ENCODE results near the gene COL4A6.
"Not testable (repeated sequence)": the region's sequence is repeated elsewhere in the genome, so short reads cannot be mapped to it uniquely, and the experiment has no call there.

The COL4A6 gene

DNA sequence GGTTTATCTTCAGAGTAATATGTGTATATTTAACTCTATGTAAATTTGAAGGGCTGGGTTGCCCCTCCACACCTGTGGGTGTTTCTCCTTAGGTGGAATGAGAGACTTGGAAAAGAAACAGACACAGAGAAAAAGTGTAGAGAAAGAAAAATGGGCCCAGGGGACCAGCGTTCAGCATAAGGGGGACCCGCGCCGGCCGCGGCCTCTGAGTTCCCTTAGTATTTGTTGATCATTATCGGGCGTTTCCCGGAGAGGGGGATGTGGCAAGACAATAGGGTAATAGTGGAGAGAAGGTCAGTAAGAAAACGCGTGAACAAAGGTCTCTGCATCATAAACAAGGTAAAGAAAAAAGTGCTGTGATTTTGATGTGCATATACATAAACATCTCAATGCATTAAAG lies 61.4 kb downstream of the COL4A6 start:
- not testable (repeated sequence) for H3K9me3 ChIP-seq (ENCODE audit: control insufficient read depth in 2 of 2, low read length in 2 of 2); H3K27me3 ChIP-seq (ENCODE audit: control insufficient read depth in 2 of 2, insufficient read depth in 2 of 2, low read length in 2 of 2); H3K4me3 ChIP-seq (ENCODE audit: low read length in 2 of 2); H3K9ac ChIP-seq (ENCODE audit: low read depth in 1 of 2, low read length in 2 of 2); H3K4me1 ChIP-seq (ENCODE audit: control insufficient read depth in 2 of 2, insufficient read depth in 2 of 2, low read length in 2 of 2); H3K27ac ChIP-seq (ENCODE audit: low read depth in 2 of 2, low read length in 2 of 2); H3K36me3 ChIP-seq (ENCODE audit: control insufficient read depth in 2 of 2, insufficient read depth in 2 of 2, low read length in 2 of 2)

DNA sequence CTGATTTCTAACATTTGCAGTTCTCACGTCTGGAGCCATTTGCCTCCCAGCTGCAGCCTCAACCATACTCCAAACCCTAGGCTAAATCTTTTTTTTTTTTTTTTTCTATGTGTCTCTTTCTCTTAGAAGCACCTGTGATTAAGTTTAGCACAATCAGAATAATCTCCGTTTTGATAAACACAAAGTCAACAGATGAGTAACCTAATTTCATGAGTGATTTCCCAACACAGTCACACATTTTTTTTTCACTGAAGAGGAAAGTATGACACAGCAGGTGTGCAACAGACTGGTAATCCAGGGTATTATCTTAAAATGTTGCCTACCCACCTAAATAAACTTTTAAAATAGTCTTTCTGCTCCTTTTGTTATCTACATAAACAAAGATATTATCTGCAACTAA lies 62.6 kb downstream of the COL4A6 start:
- not testable (repeated sequence) for H3K9me3 ChIP-seq (ENCODE audit: control insufficient read depth in 2 of 2, low read length in 2 of 2); H3K27ac ChIP-seq (ENCODE audit: low read depth in 2 of 2, low read length in 2 of 2); H3K9ac ChIP-seq (ENCODE audit: low read depth in 1 of 2, low read length in 2 of 2); H3K4me3 ChIP-seq (ENCODE audit: low read length in 2 of 2); H3K4me1 ChIP-seq (ENCODE audit: control insufficient read depth in 2 of 2, insufficient read depth in 2 of 2, low read length in 2 of 2); H3K27me3 ChIP-seq (ENCODE audit: control insufficient read depth in 2 of 2, insufficient read depth in 2 of 2, low read length in 2 of 2); H3K36me3 ChIP-seq (ENCODE audit: control insufficient read depth in 2 of 2, insufficient read depth in 2 of 2, low read length in 2 of 2)

DNA sequence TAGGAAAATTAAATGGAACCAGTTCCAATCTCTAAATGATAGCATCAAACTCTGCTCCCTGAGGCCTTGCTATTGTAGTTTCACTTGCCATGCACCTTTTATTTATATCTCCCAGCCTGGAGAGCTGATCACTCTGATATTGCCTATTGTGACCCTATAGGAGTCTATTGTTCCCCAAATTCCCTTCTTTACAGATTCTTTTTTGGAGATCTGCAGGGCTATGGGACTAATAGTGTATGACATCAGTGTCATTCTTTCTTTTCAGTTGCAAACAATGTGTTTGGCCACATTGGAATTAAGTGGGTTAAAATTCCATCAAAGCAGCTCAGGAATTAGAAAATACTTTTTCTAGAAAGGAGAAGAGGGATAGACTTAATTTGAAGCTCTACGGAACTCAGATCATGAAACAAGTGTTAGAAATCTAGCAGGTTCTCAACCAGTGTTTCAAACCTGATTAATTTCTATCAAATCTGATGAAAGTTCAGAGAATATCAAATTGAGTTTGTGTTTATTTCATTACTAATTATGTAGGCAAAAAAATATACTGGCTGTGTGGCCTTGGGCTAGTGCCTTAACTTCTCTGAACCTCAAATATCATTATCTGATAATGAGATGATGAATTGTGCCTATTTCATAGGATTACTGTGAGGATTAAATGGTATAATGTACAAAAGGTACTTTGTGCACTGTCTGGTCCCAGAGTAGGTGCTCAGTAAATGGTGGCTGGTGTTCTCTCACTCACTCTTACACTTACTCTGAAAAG lies 71.4 kb downstream of the COL4A6 start:
- Histone ChIP-seq H3K36me3 (ENCODE audit: control insufficient read depth in 2 of 2, insufficient read depth in 2 of 2, low read length in 2 of 2) (no peaks in the 10 kb centered on the region), H3K4me1 (ENCODE audit: control insufficient read depth in 2 of 2, insufficient read depth in 2 of 2, low read length in 2 of 2) (no peaks in the 10 kb centered on the region), H3K9me3 (ENCODE audit: control insufficient read depth in 2 of 2, low read length in 2 of 2) (no peaks in the 10 kb centered on the region), H3K27me3 (ENCODE audit: control insufficient read depth in 2 of 2, insufficient read depth in 2 of 2, low read length in 2 of 2) (no peaks in the 10 kb centered on the region), H3K27ac (ENCODE audit: low read depth in 2 of 2, low read length in 2 of 2) (no peak overlapping the region), H3K9ac (ENCODE audit: low read depth in 1 of 2, low read length in 2 of 2) (no peak overlapping the region), H3K4me3 (ENCODE audit: low read length in 2 of 2) (no peak overlapping the region)

GRCh38 chrX:108362026-108362425 lies 76.2 kb downstream of the COL4A6 start:
- Histone ChIP-seq H3K4me3 (ENCODE audit: low read length in 2 of 2) (no peak overlapping the region), H3K4me1 (ENCODE audit: control insufficient read depth in 2 of 2, insufficient read depth in 2 of 2, low read length in 2 of 2) (no peaks in the 10 kb centered on the region), H3K27me3 (ENCODE audit: control insufficient read depth in 2 of 2, insufficient read depth in 2 of 2, low read length in 2 of 2) (no peaks in the 10 kb centered on the region), H3K9me3 (ENCODE audit: control insufficient read depth in 2 of 2, low read length in 2 of 2) (no peaks in the 10 kb centered on the region), H3K9ac (ENCODE audit: low read depth in 1 of 2, low read length in 2 of 2) (no peak overlapping the region), H3K27ac (ENCODE audit: low read depth in 2 of 2, low read length in 2 of 2) (no peak overlapping the region), H3K36me3 (ENCODE audit: control insufficient read depth in 2 of 2, insufficient read depth in 2 of 2, low read length in 2 of 2) (no peaks in the 10 kb centered on the region)

DNA sequence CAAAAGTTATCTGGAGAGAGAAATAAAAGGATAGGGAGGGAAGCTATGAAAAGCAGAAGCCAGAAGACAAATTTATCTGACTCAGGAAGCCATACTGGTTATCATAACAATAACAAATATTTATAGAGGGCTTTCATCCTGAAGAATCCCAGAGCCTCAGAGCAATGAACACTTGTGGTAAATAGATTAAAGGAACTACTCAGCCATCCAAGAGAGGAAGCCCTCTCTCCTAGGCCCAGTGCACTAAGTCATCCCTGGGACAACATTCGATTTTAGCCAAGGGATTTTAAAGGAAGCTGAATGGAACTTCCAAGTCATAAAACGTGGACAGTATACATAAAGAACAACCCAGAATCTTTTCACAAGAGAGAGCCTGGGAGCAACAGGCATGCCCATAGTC lies 76.9 kb downstream of the COL4A6 start:
- no peak overlapping the region for H3K4me3 ChIP-seq (ENCODE audit: low read length in 2 of 2)
- no peaks in the 10 kb centered on the region for H3K36me3 ChIP-seq (ENCODE audit: control insufficient read depth in 2 of 2, insufficient read depth in 2 of 2, low read length in 2 of 2)
- H3K27ac ChIP-seq (ENCODE audit: low read depth in 2 of 2, low read length in 2 of 2), result no peak overlapping the region
- H3K27me3 ChIP-seq (ENCODE audit: control insufficient read depth in 2 of 2, insufficient read depth in 2 of 2, low read length in 2 of 2), result no peaks in the 10 kb centered on the region
- no peak overlapping the region for H3K9ac ChIP-seq (ENCODE audit: low read depth in 1 of 2, low read length in 2 of 2)
- no peaks in the 10 kb centered on the region for H3K9me3 ChIP-seq (ENCODE audit: control insufficient read depth in 2 of 2, low read length in 2 of 2)
- H3K4me1 ChIP-seq (ENCODE audit: control insufficient read depth in 2 of 2, insufficient read depth in 2 of 2, low read length in 2 of 2), result no peaks in the 10 kb centered on the region

DNA sequence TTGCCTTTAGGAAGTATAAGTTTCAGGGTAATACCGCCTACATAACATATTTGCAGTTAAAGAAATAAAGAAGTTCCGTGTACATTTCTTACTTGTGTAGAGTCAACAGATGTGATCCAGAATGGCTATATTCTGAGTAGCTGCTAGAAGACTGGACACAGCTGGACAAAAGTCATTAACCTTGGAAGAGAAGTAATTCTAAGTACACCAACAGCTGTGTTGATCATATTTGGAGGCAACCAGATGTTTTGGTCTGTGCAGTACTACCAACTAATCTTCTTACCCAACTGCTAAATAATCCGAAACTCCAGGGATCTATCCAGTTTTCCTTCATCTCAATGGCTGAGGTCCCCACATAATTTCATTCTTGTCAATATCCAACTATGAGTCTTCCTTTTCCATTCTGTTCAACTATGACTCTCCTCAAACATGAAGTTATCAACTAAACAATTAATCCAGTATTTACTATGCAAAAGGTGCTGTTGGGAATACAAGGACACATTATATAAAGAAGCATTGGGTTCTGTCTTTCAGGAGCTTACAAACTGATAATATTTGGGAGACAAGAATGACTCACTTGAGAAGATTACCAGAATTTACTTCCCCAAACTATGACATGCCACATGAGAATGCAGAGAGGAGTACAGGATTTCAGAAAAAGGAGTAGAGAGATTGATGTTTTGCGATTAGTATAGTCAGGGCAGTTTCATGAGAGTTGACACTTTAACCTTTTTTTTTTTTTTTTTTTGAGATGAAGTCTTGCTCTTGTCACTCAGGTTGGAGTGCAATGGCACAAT lies 78.2 kb downstream of the COL4A6 start:
- Histone ChIP-seq H3K9ac (ENCODE audit: low read depth in 1 of 2, low read length in 2 of 2) (no peak overlapping the region), H3K9me3 (ENCODE audit: control insufficient read depth in 2 of 2, low read length in 2 of 2) (no peaks in the 10 kb centered on the region), H3K4me1 (ENCODE audit: control insufficient read depth in 2 of 2, insufficient read depth in 2 of 2, low read length in 2 of 2) (no peaks in the 10 kb centered on the region), H3K36me3 (ENCODE audit: control insufficient read depth in 2 of 2, insufficient read depth in 2 of 2, low read length in 2 of 2) (no peaks in the 10 kb centered on the region), H3K4me3 (ENCODE audit: low read length in 2 of 2) (no peak overlapping the region), H3K27me3 (ENCODE audit: control insufficient read depth in 2 of 2, insufficient read depth in 2 of 2, low read length in 2 of 2) (no peaks in the 10 kb centered on the region), H3K27ac (ENCODE audit: low read depth in 2 of 2, low read length in 2 of 2) (no peak overlapping the region)

DNA sequence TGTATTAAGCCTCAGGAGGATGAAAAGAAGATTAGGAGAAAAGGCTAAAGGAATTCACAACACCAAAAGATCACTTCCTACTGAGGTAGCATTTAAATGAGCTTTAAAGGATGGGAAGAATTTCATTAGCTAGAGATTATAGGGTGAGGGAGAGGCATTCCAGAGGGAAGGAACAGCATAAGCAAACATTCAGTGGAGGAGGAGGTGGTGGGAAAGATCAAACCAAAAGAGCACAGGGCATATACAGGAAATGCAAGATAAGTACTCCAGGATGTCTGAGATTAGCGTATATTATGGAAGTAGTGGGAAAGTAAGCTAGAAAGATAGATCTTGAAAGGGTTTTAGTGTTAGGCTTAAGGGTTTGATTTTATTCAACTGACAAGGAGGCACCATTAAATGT lies 84.8 kb downstream of the COL4A6 start:
- Histone ChIP-seq H3K4me1 (ENCODE audit: control insufficient read depth in 2 of 2, insufficient read depth in 2 of 2, low read length in 2 of 2) (no peaks in the 10 kb centered on the region), H3K36me3 (ENCODE audit: control insufficient read depth in 2 of 2, insufficient read depth in 2 of 2, low read length in 2 of 2) (no peaks in the 10 kb centered on the region), H3K4me3 (ENCODE audit: low read length in 2 of 2) (no peak overlapping the region), H3K9me3 (ENCODE audit: control insufficient read depth in 2 of 2, low read length in 2 of 2) (no peaks in the 10 kb centered on the region), H3K27ac (ENCODE audit: low read depth in 2 of 2, low read length in 2 of 2) (no peak overlapping the region), H3K9ac (ENCODE audit: low read depth in 1 of 2, low read length in 2 of 2) (no peak overlapping the region), H3K27me3 (ENCODE audit: control insufficient read depth in 2 of 2, insufficient read depth in 2 of 2, low read length in 2 of 2) (peaks cover 0 to 4% of the 10 kb centered on the region in 2 donors)

DNA sequence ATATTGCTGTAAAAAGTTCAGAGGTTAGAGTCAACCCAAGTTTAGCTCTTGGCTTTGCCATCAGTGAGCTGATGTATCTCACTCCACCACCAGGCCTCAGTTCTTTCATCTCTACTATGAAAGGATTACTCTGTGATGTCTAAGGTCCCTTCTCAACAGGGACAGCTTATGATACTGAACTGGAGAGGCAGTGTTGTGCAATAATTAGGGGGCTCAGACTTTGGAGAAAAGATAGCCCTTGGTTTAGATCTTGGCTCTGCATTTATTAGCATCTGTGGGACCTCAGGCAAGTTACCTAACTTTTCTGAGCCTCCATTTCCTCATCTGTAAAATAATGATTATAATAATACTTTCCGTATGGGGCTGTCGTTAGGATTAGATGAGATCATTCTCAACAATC lies 89.0 kb downstream of the COL4A6 start:
- Histone ChIP-seq H3K9me3 (ENCODE audit: control insufficient read depth in 2 of 2, low read length in 2 of 2) (no peaks in the 10 kb centered on the region), H3K36me3 (ENCODE audit: control insufficient read depth in 2 of 2, insufficient read depth in 2 of 2, low read length in 2 of 2) (no peaks in the 10 kb centered on the region), H3K27me3 (ENCODE audit: control insufficient read depth in 2 of 2, insufficient read depth in 2 of 2, low read length in 2 of 2) (peaks cover 0 to 4% of the 10 kb centered on the region in 2 donors), H3K4me3 (ENCODE audit: low read length in 2 of 2) (no peak overlapping the region), H3K27ac (ENCODE audit: low read depth in 2 of 2, low read length in 2 of 2) (no peak overlapping the region), H3K9ac (ENCODE audit: low read depth in 1 of 2, low read length in 2 of 2) (no peak overlapping the region), H3K4me1 (ENCODE audit: control insufficient read depth in 2 of 2, insufficient read depth in 2 of 2, low read length in 2 of 2) (no peaks in the 10 kb centered on the region)

DNA sequence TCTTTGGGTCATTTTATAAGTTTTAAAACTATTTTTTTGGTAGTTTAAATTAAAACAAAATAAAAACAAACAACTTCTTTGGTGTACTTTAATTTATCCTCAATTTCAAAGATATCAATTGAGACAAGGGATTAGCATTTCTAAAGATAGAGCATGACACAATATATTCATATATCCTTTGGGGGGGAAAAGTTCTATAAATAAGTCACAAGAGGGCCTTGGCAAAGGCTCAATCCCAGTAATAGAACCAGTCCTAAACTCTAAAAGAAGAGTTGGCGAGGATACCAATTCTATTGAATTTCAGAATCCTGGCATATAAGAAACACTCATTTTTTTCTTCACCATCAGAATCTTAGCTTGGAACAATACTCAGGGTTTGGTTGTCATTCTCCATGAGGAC lies 89.7 kb downstream of the COL4A6 start:
- H3K27me3 ChIP-seq (ENCODE audit: control insufficient read depth in 2 of 2, insufficient read depth in 2 of 2, low read length in 2 of 2), result peaks cover 0 to 4% of the 10 kb centered on the region in 2 donors
- no peaks in the 10 kb centered on the region for H3K9me3 ChIP-seq (ENCODE audit: control insufficient read depth in 2 of 2, low read length in 2 of 2)
- H3K4me1 ChIP-seq (ENCODE audit: control insufficient read depth in 2 of 2, insufficient read depth in 2 of 2, low read length in 2 of 2), result no peaks in the 10 kb centered on the region
- H3K36me3 ChIP-seq (ENCODE audit: control insufficient read depth in 2 of 2, insufficient read depth in 2 of 2, low read length in 2 of 2), result no peaks in the 10 kb centered on the region
- no peak overlapping the region for H3K4me3 ChIP-seq (ENCODE audit: low read length in 2 of 2)
- no peak overlapping the region for H3K9ac ChIP-seq (ENCODE audit: low read depth in 1 of 2, low read length in 2 of 2)
- H3K27ac ChIP-seq (ENCODE audit: low read depth in 2 of 2, low read length in 2 of 2), result no peak overlapping the region

- Histone ChIP-seq H3K27me3 (ENCODE audit: control insufficient read depth in 2 of 2, insufficient read depth in 2 of 2, low read length in 2 of 2) (peaks cover 0 to 4% of the 10 kb centered on the region in 2 donors), H3K27ac (ENCODE audit: low read depth in 2 of 2, low read length in 2 of 2) (no peak overlapping the region), H3K4me1 (ENCODE audit: control insufficient read depth in 2 of 2, insufficient read depth in 2 of 2, low read length in 2 of 2) (no peaks in the 10 kb centered on the region), H3K9me3 (ENCODE audit: control insufficient read depth in 2 of 2, low read length in 2 of 2) (no peaks in the 10 kb centered on the region), H3K9ac (ENCODE audit: low read depth in 1 of 2, low read length in 2 of 2) (no peak overlapping the region), H3K4me3 (ENCODE audit: low read length in 2 of 2) (no peak overlapping the region), H3K36me3 (ENCODE audit: control insufficient read depth in 2 of 2, insufficient read depth in 2 of 2, low read length in 2 of 2) (no peaks in the 10 kb centered on the region)
Observed at GRCh38 chrX:108347800-108348199, 90.4 kb downstream of the COL4A6 start.
